Sigmoid colon (tissue), 7 donors: ENCODE data around the gene HS6ST2. TPM values are rescaled to one million over a fixed set of nuclear protein-coding genes. Genes with fewer than 3 reads are reported as not detected.

ENCODE experiments used
- DNase-seq: peaks from one replicate; pipeline ENCODE4 v3.0.0-alpha.2; 2019
- H3K27ac ChIP-seq, 4 donors: fragments of 200-600 bp; sonication (generic); one replicate each; pipeline ENCODE4 v1.5.1; 2016 to 2019; ENCODE audit warnings: mild to moderate bottlenecking in 1 of 4
- H3K27me3 ChIP-seq, 3 donors: fragments of 200-600 bp; sonication (generic); one replicate each; pipeline ENCODE4 v1.5.1; 2019; ENCODE audit warnings: mild to moderate bottlenecking in 1 of 3
- H3K36me3 ChIP-seq, 4 donors: fragments of 200-600 bp; sonication (generic); one replicate each; pipeline ENCODE4 v1.5.1; 2016 to 2019
- H3K4me1 ChIP-seq, 4 donors: fragments of 200-600 bp; sonication (generic); one replicate each; pipeline ENCODE4 v1.5.1; 2017 to 2019
- H3K4me3 ChIP-seq, 4 donors: fragments of 200-600 bp; sonication (generic); one replicate each; pipeline ENCODE4 v1.5.1; 2017 to 2019; ENCODE audit warnings: mild to moderate bottlenecking in 2 of 4, moderate library complexity in 1 of 4
- H3K9me3 ChIP-seq, 4 donors: fragments of 200-600 bp in 3 of 4; sonication (generic) in 3 of 4; one replicate each; pipeline versions ENCODE4 v1.5.1 to v1.6.1; 2013 to 2019
- CTCF ChIP-seq, 4 experiments: fragments of 450-650 bp in 3 of 4; fragments of 200-600 bp in 1 of 4; IDR thresholded peaks; one replicate each; pipeline ENCODE4 v1.5.1; 2016 to 2019; ENCODE audit warnings: antibody characterized with exemption in 4 of 4, mild to moderate bottlenecking in 3 of 4, moderate library complexity in 2 of 4
- EP300 ChIP-seq, 4 donors: sonication (generic); formaldehyde crosslinking; IDR thresholded peaks; one replicate each; pipeline ENCODE4 v1.6.1; 2017; ENCODE audit warnings: antibody characterized with exemption in 4 of 4
- POLR2A ChIP-seq, 2 donors: fragments of 450-650 bp; IDR thresholded peaks; one replicate each; pipeline ENCODE4 v1.6.1; 2016; ENCODE audit warnings: antibody characterized with exemption in 2 of 2, mild to moderate bottlenecking in 2 of 2, moderate library complexity in 2 of 2
- POLR2AphosphoS5 ChIP-seq, 4 donors: sonication (generic); formaldehyde crosslinking; IDR thresholded peaks; one replicate each; pipeline ENCODE4 v1.6.1; 2017; ENCODE audit warnings: antibody characterized with exemption in 4 of 4
- WGBS, 2 donors: extraction: QIAGEN DNeasy Blood & Tissue Kit; methylation state at CpG; one replicate each; pipeline ENCODE4 v1.1.7; 2013; 5-methylcytosine and 5-hydroxymethylcytosine counted together
- intact Hi-C: fragments of 100-400 bp; cut with DNase I; formaldehyde crosslinking; loops from one replicate; pipeline ENCODE4 v1.15.1; 2023
- polyA plus RNA-seq, 3 donors: library from polyadenylated mRNA; stranded (reverse); fragments of 200-250 nt; gene quantifications; one replicate each; pipeline ENCODE4 v1.2.3, GENCODE V29; 2013
- total RNA-seq, 4 donors: library from RNA; depleted of rRNA; stranded (reverse); fragments of >200 nt; gene quantifications; one replicate each; pipeline ENCODE4 v1.1.0, GENCODE V29; 2016
- donor health status: healthy with polysubstance abuse.
- donor health status: Bipolar disorder and iron deficiency.
- donor health status: healthy.

The HS6ST2 gene
- total and polyA plus RNA-seq, 7 donors = under 0.01 to 0.82 (median 0.27) TPM; not detected in 1

DNA sequence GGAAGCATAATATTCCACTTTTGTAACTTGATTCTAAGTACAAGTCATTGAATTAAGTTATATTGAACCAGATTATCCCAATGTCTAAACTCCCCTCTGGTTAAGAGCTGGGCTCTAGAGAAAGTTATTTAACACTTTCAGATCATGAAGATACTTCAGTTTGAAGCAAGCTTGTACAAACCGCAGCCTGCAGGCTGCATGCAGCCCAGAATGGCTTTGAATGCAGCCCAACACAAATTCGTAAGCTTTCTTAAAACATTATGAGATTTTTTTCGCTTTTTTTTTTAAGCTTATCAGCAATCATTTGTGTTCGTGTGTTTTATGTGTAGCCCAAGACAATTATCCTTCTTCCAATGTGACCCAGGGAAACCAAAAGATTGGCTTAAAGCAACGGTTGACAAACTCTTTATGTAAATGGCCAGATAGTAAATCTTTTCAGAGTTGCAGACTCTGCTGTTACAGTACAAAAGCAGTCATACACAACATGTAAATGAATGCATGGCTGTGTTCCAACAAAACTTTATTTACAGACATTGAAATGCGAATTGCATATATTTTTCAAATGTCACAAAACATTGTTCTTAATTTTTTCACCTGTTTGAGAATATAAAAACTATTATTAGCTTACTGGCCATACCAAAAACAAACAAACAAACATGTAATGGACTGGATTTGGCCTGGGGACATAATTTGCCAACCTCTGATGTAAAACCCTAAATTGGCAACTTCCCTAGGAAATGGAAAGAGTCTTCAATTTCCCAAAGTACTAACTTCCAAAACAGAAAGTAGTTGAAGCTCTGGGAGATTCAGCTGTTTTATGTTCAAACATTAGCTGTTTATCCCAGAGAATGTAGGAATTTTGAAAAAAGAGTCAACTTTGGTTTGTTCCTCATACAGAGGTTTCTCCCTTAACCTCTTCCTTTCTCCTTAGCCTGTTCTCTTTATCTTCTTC lies 268.5 kb downstream of the HS6ST2 start:
- Histone ChIP-seq H3K27ac (no peak overlapping the region), H3K36me3 (no peaks in the 10 kb centered on the region), H3K27me3 (no peaks in the 10 kb centered on the region), H3K4me3 (no peak overlapping the region), H3K9me3 (no peaks in the 10 kb centered on the region), H3K4me1 (no peaks in the 10 kb centered on the region)
- intact Hi-C loops = no loop called here
- no peak for DNase-seq
- TF ChIP-seq POLR2A (IDR thresholded peaks at IDR 0.05) (no peak), CTCF (IDR thresholded peaks at IDR 0.05) (no peak), EP300 (IDR thresholded peaks at IDR 0.05) (no peak), POLR2AphosphoS5 (IDR thresholded peaks at IDR 0.05) (no peak)
- WGBS, 2 donors = 69 to 79% methylated on average over 6 of the region's 6 CpGs

DNA sequence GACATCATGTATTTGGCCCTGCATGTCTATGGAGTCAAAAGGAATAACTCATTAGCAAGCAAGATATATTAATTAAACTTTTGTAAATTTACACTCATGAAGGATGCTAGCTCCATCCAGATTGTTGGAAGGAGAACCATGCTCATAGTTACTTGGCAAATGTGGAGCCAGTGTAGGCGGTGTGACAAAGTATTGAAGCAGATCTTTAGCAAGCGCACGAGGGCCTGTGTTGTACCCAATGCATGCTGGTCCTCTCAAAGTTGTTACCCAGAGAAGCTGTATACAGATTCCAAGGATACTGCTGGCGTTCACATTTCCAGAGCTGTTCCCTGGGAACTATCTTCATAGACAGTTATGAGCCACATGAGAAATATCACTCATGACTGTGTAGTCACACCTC lies 273.2 kb downstream of the HS6ST2 start:
- H3K36me3 ChIP-seq = no peaks in the 10 kb centered on the region
- no peak overlapping the region for H3K27ac ChIP-seq
- DNase-seq = no peak
- H3K27me3 ChIP-seq = no peaks in the 10 kb centered on the region
- TF ChIP-seq POLR2A (IDR thresholded peaks at IDR 0.05) = no peak
- no peak for TF ChIP-seq POLR2AphosphoS5 (IDR thresholded peaks at IDR 0.05)
- TF ChIP-seq CTCF (IDR thresholded peaks at IDR 0.05) = no peak
- no peak for TF ChIP-seq EP300 (IDR thresholded peaks at IDR 0.05)
- intact Hi-C loops = no loop called here
- 91 to 92% methylated on average over 4 of the region's 4 CpGs for WGBS, 2 donors
- H3K4me3 ChIP-seq = no peak overlapping the region
- H3K4me1 ChIP-seq = no peaks in the 10 kb centered on the region
- no peaks in the 10 kb centered on the region for H3K9me3 ChIP-seq

DNA sequence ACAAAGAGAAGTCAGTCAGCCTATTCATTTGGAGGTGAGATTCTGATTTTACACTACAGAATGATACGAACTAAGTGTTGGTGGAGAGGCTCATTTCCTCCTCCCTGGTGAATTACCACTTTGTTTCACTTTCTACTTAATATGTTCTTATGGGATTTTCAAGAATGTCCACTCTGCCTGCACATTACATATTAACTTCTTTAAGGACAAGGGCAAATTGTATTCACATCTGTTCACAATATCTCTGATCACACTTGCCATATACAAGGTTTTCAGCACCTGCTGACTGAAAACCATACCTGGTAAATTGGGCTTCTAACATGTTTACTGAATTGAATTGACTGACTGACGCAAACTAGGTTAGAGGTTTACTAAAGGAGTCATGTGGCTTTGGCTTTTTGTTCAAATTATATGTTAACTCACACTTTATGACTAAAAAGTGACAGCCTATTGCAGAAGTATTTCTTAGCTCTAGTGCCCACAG lies 281.2 kb downstream of the HS6ST2 start:
- no peak for DNase-seq
- Histone ChIP-seq H3K36me3 (no peaks in the 10 kb centered on the region), H3K4me1 (no peaks in the 10 kb centered on the region), H3K27ac (no peak overlapping the region), H3K9me3 (no peaks in the 10 kb centered on the region), H3K4me3 (no peak overlapping the region), H3K27me3 (no peaks in the 10 kb centered on the region)
- no peak for TF ChIP-seq CTCF (IDR thresholded peaks at IDR 0.05)
- TF ChIP-seq POLR2A (IDR thresholded peaks at IDR 0.05) = no peak
- TF ChIP-seq EP300 (IDR thresholded peaks at IDR 0.05) = no peak
- TF ChIP-seq POLR2AphosphoS5 (IDR thresholded peaks at IDR 0.05) = no peak
- WGBS, 2 donors = 22 to 40% methylated on average over 2 of the region's 2 CpGs
- intact Hi-C loops = no loop called here

- Histone ChIP-seq H3K27me3 (no peaks in the 10 kb centered on the region), H3K9me3 (no peaks in the 10 kb centered on the region), H3K4me1 (no peaks in the 10 kb centered on the region), H3K27ac (no peak overlapping the region), H3K36me3 (no peaks in the 10 kb centered on the region), H3K4me3 (no peak overlapping the region)
- TF ChIP-seq CTCF (IDR thresholded peaks at IDR 0.05) (no peak), EP300 (IDR thresholded peaks at IDR 0.05) (no peak), POLR2AphosphoS5 (IDR thresholded peaks at IDR 0.05) (no peak), POLR2A (IDR thresholded peaks at IDR 0.05) (no peak)
- no peak for DNase-seq
- intact Hi-C loops = no loop called here
- 46 to 52% methylated on average over 4 of the region's 4 CpGs for WGBS, 2 donors
Measured at GRCh38 chrX:132676561-132677186, 281.8 kb downstream of the HS6ST2 start.
